ENCODE results near the gene MED17. TPM values are rescaled to one million over a fixed set of nuclear protein-coding genes. Genes with fewer than 3 reads are reported as not detected.
"Not testable (repeated sequence)": the region's sequence is repeated elsewhere in the genome, so short reads cannot be mapped to it uniquely, and the experiment has no call there.

Gene MED17
- total and polyA plus RNA-seq, 10 of the 15 experiments (the other 5 are each of a cell fraction or from before 2014, with no cell fraction given): 7.3 to 38.7 (median 28.3) TPM

GRCh38 chr11:93745005-93745755, 38.9 kb upstream of the MED17 start:
- H3K27me3 ChIP-seq (replicated peaks in 1 of 2; ENCODE audit: control insufficient read depth in 2 of 2, insufficient read depth in 2 of 2, low read length in 1 of 2); BruUV-seq (replicated peaks); H4K20me1 ChIP-seq (ENCODE audit: control insufficient read depth, insufficient read depth); H3K4me2 ChIP-seq (ENCODE audit: control insufficient read depth, insufficient read depth); POLR2A ChIA-PET; DNase-seq (ENCODE audit: low read depth, low spot score); in situ Hi-C loops (cut with MboI); H3K9me3 ChIP-seq (replicated peaks; ENCODE audit: control insufficient read depth, insufficient read depth, low read length); H3K4me1 ChIP-seq (ENCODE audit: control insufficient read depth, insufficient read depth, low read length); H3K4me3 ChIP-seq; H3K27ac ChIP-seq (ENCODE audit: control insufficient read depth, insufficient read depth); H3K9ac ChIP-seq (ENCODE audit: control insufficient read depth, insufficient read depth, low read length); ATAC-seq; FAIRE-seq; intact Hi-C loops (cut with micrococcal nuclease; ENCODE audit: unreplicated experiment); H2AFZ ChIP-seq (ENCODE audit: control insufficient read depth, low read depth, low read length); H3K36me3 ChIP-seq (ENCODE audit: control insufficient read depth in 2 of 2, insufficient read depth in 2 of 2, low read length in 1 of 2): not testable (repeated sequence)
- RAD21 ChIA-PET (ENCODE audit: unreplicated experiment): interaction anchor here (1.2 kb wide), 1 partner anchor 39 kb away, joined by 3 read pairs; the partner anchor contains the start of gene MED17
- CTCF ChIA-PET: interaction anchor here (0.6 kb wide), 1 partner anchor 120 kb away, joined by 3 read pairs; no protein-coding TSS in a partner anchor
- SMC1A ChIA-PET (ENCODE audit: uncharacterized antibody, unreplicated experiment): interaction anchor here (1.0 to 2.7 kb wide), 2 partner anchors 11 to 12 kb away, joined by 4 to 7 read pairs; no protein-coding TSS in a partner anchor
- WGBS (ENCODE audit: insufficient coverage, insufficient replicate concordance, low lambda C conversion rate, missing lambda C conversion rate): 89% methylated on average over 12 of the region's 12 CpGs
- peaks cover 33% of the 10 kb centered on the region for H3K79me2 ChIP-seq (ENCODE audit: control insufficient read depth, insufficient read depth, low read length)
- TF ChIP-seq IKZF2 (IDR thresholded peaks at IDR 0.05) (0 out of 4 replicates have a peak, but pooled peaks of 1 of the 2 experiments have one; percentile 15), MLLT1 (IDR thresholded peaks at IDR 0.05) (0 out of 2 replicates have a peak, but pooled peaks have one; percentile 24)

- no peak overlapping the region for H2AFZ ChIP-seq (ENCODE audit: control insufficient read depth, low read depth, low read length)
- ChIA-PET SMC1A (ENCODE audit: uncharacterized antibody, unreplicated experiment) (interaction anchor here (2.7 kb wide), 1 partner anchor 13 kb away, joined by 7 read pairs; no protein-coding TSS in a partner anchor), RAD21 (ENCODE audit: unreplicated experiment) (interaction anchor here (1.2 kb wide), 1 partner anchor 38 kb away, joined by 3 read pairs; the partner anchor contains the start of gene MED17), CTCF (no interaction called here), POLR2A (no interaction called here)
- H3K79me2 ChIP-seq (ENCODE audit: control insufficient read depth, insufficient read depth, low read length): peaks cover 24% of the 10 kb centered on the region
- no peak overlapping the region for H3K4me2 ChIP-seq (ENCODE audit: control insufficient read depth, insufficient read depth)
- H3K9ac ChIP-seq (ENCODE audit: control insufficient read depth, insufficient read depth, low read length): no peak overlapping the region
- H3K27me3 ChIP-seq (replicated peaks in 1 of 2; ENCODE audit: control insufficient read depth in 2 of 2, insufficient read depth in 2 of 2, low read length in 1 of 2): no peaks in the 10 kb centered on the region
- no peaks in the 10 kb centered on the region for H3K4me1 ChIP-seq (ENCODE audit: control insufficient read depth, insufficient read depth, low read length)
- no peak overlapping the region for H3K27ac ChIP-seq (ENCODE audit: control insufficient read depth, insufficient read depth)
- H3K4me3 ChIP-seq: no peak overlapping the region
- peaks cover 0 to 2% of the 10 kb centered on the region in 2 experiments; a peak in 1 of 4 replicates for H3K36me3 ChIP-seq (ENCODE audit: control insufficient read depth in 2 of 2, insufficient read depth in 2 of 2, low read length in 1 of 2)
- no peak for ATAC-seq
- no peak for DNase-seq (ENCODE audit: low read depth, low spot score)
- WGBS (ENCODE audit: insufficient coverage, insufficient replicate concordance, low lambda C conversion rate, missing lambda C conversion rate): 100% methylated on average over 2 of the region's 2 CpGs
- no peaks in the 10 kb centered on the region for H4K20me1 ChIP-seq (ENCODE audit: control insufficient read depth, insufficient read depth)
- FAIRE-seq: no peak
- in situ Hi-C loops (cut with MboI) (no loop called here), intact Hi-C loops (cut with micrococcal nuclease; ENCODE audit: unreplicated experiment) (no loop called here)
- H3K9me3 ChIP-seq (replicated peaks; ENCODE audit: control insufficient read depth, insufficient read depth, low read length): no peaks in the 10 kb centered on the region
- BruUV-seq (replicated peaks): no TSS peak
- TF ChIP-seq POLR2A (IDR thresholded peaks at IDR 0.05; ENCODE audit: low read depth, low read length) (no peak), HCFC1 (IDR thresholded peaks at IDR 0.05; ENCODE audit: low read length) (no peak), SKIL (IDR thresholded peaks at IDR 0.05; ENCODE audit: low read depth, poor library complexity, severe bottlenecking) (no peak), CUX1 (IDR thresholded peaks at IDR 0.05; ENCODE audit: insufficient replicate concordance, low read depth, low read length) (no peak)
Observed at GRCh38 chr11:93746101-93746500, 38.0 kb upstream of the MED17 start.

Data from GM12878 (cell line).